HL-60 (cell line): ENCODE measurements around the gene TMEM150B.

Experiments
- CTCF ChIP-seq: IDR thresholded peaks from one replicate; pipeline ENCODE4 v1.5.1; 2011; ENCODE audit warnings: low read length, control low read depth, inconsistent platforms; ENCODE audit not compliant: insufficient read depth
- POLR2AphosphoS5 ChIP-seq: IDR thresholded peaks from 2 replicates; pipeline ENCODE4 v1.6.1; 2012; ENCODE audit warnings: low read depth

- TF ChIP-seq CTCF (no peak), POLR2AphosphoS5 (no peak)
These were observed 35.8 kb upstream of the TMEM150B start for GRCh38 chr19:55360902-55361301.
